ENCODE measurements around the gene SGPL1. TPM values are rescaled to one million over a fixed set of nuclear protein-coding genes. Genes with fewer than 3 reads are reported as not detected.

The SGPL1 gene
- total RNA-seq, 1 experiment from 2014 or later: 52.6 TPM

- H3K79me2 ChIP-seq (ENCODE audit: insufficient read depth, low read length): peaks cover 5% of the 10 kb centered on the region; the same call in 1 of the 2 replicates
- no peak for TF ChIP-seq CTCF (conservative IDR thresholded peaks at IDR 0.05)
- no peak overlapping the region for H3K4me2 ChIP-seq (ENCODE audit: insufficient read depth, insufficient read length, low read length)
- no peak overlapping the region for H3K27ac Mint-ChIP-seq
- H3K4ac ChIP-seq (ENCODE audit: low read depth, low read length): no peak overlapping the region
- no peak overlapping the region for H3K4me3 Mint-ChIP-seq
- DNase-seq: no peak
- H3K23me2 ChIP-seq (ENCODE audit: insufficient read length, low read depth, low read length, poor library complexity, severe bottlenecking): no peaks in the 10 kb centered on the region
- H3K9me3 ChIP-seq (ENCODE audit: control insufficient read depth, low read depth, low read length): no peaks in the 10 kb centered on the region
- H3K9me3 Mint-ChIP-seq: peaks cover 0 to 3% of the 10 kb centered on the region in 2 experiments; a peak in 3 of 5 replicates
- H3K4me1 ChIP-seq (ENCODE audit: insufficient read depth, low read length): no peaks in the 10 kb centered on the region
- no peak overlapping the region for H3K9ac ChIP-seq (ENCODE audit: extremely low read depth, insufficient read length, low read length)
- H2BK20ac ChIP-seq (ENCODE audit: low read depth, low read length, poor library complexity, severe bottlenecking): no peak overlapping the region
- no peak overlapping the region for H4K8ac ChIP-seq (replicated peaks; ENCODE audit: insufficient read length, low read depth, low read length)
- no peak overlapping the region for H3K18ac ChIP-seq (ENCODE audit: insufficient read length, low read depth, low read length)
- no peak overlapping the region for H3K27ac ChIP-seq (ENCODE audit: insufficient read length, low read depth, low read length)
- no peak overlapping the region for H3K23ac ChIP-seq (ENCODE audit: insufficient read length, low read depth, low read length)
- no peak overlapping the region for H2AK5ac ChIP-seq (ENCODE audit: insufficient read length, low read length)
- no CpG with 5 or more reads among the region's 5 CpGs for WGBS (ENCODE audit: extremely low coverage, insufficient read length, low lambda C conversion rate)
- H3K27me3 Mint-ChIP-seq (ENCODE audit: low read depth): no peaks in the 10 kb centered on the region
- H4K5ac ChIP-seq (ENCODE audit: insufficient read length, low read depth, low read length): no peak overlapping the region
- peaks cover 0 to 3% of the 10 kb centered on the region in 2 experiments; a peak in 1 of 4 replicates for H3K4me1 Mint-ChIP-seq
- no peak overlapping the region for H2BK12ac ChIP-seq (ENCODE audit: insufficient read length, low read depth, low read length)
- H3K27me3 ChIP-seq (ENCODE audit: insufficient read depth, low read length): no peaks in the 10 kb centered on the region
- no peak overlapping the region for H2AFZ ChIP-seq (ENCODE audit: low read length)
- no peak overlapping the region for H2BK120ac ChIP-seq (ENCODE audit: low read depth, low read length, poor library complexity, severe bottlenecking)
- no peaks in the 10 kb centered on the region for H4K20me1 ChIP-seq (ENCODE audit: control insufficient read depth, insufficient read depth, insufficient read length)
- H3K14ac ChIP-seq (ENCODE audit: insufficient read depth, low read length): no peak overlapping the region
- no peak overlapping the region for H2BK5ac ChIP-seq (ENCODE audit: insufficient read length, low read length)
- H3K36me3 Mint-ChIP-seq (ENCODE audit: insufficient read depth in 1 of 3, low read depth in 3 of 3): peaks cover 13 to 30% (median 26%) of the 10 kb centered on the region in 3 experiments; a peak in 6 of 7 replicates
- no peak overlapping the region for H4K91ac ChIP-seq (ENCODE audit: insufficient read length, low read depth, low read length)
- peaks cover 3% of the 10 kb centered on the region for H3K79me1 ChIP-seq (ENCODE audit: insufficient read depth, low read depth, low read length, poor library complexity, severe bottlenecking)
- no peak overlapping the region for H2BK15ac ChIP-seq (ENCODE audit: low read depth, low read length)
- no peak overlapping the region for H3K56ac ChIP-seq (ENCODE audit: insufficient read length, low read depth, low read length)
- H3T11ph ChIP-seq (ENCODE audit: low read length): no peak overlapping the region
Observed at GRCh38 chr10:70834021-70834420, 18.3 kb downstream of the SGPL1 start.
